SKM-1 treated with dmso at 0.1 percent for 144 hours (cell line): ENCODE measurements around the gene LIMS2.

Experiments
- DNase-seq: peaks from one replicate; lab custom pipeline; 2025; ENCODE audit not compliant: unreplicated experiment; lab: John Stamatoyannopoulos, UW

LIMS2 gene

DNA sequence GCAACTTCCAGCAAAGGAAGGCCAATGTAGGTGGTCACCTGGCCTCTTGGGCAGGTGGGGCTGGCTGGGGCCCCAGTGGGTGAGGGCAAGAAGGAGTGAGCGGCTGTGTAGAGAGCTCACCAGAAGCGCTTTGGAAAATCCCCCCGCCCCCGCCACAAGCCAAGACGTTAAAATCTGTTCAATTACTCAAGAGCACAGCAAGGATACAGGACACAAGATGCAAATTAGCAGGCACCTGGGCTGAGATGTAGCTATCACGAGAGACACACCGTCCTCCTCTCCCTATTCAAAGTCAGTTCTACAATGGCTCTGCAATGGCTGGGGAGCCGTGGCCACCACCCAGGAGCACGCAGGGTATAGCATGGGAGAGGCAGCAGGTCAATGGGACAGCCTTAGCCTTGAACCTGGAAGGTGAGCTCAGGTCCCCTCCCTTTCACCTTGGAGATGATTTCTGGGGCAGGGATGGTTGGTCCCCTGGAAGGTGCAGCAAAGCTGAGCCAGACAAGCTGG lies 67.9 kb downstream of the LIMS2 start:
- no peak for DNase-seq

DNA sequence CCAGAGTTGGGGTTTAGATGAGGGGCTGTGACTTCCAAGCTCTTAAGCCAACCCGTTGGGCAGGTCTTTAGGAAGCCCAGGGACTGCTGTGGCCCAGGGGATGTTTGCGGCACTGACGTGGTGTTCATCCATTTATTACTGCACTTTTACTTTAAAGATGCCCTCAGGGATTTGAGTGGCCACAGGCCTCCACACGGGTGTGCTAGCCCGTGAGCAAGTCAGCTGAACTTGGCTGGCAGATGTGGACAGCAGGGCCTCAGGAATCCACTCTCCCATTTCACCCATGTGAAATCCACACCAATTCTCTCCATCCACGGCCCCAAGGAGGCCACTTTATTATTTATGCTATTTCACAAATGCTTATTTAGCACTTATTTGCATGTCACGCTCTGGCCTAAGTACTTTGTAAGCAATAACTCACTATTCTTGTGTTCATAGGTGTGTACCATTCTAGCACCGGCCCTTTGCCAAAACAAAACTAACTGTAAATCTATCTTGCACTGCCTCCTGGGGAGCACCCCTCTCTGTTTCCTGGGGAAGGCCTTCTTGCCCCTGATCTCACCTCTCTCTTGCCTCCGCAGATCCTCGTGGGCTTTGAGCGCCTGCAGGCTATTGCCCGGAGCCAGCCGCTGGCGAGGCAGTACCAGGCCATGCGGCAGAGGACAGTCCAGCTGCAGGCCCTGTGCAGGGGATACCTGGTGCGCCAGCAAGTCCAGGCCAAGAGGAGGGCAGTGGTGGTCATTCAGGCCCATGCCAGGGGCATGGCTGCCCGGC lies 68.5 kb downstream of the LIMS2 start:
- DNase-seq: no peak

DNA sequence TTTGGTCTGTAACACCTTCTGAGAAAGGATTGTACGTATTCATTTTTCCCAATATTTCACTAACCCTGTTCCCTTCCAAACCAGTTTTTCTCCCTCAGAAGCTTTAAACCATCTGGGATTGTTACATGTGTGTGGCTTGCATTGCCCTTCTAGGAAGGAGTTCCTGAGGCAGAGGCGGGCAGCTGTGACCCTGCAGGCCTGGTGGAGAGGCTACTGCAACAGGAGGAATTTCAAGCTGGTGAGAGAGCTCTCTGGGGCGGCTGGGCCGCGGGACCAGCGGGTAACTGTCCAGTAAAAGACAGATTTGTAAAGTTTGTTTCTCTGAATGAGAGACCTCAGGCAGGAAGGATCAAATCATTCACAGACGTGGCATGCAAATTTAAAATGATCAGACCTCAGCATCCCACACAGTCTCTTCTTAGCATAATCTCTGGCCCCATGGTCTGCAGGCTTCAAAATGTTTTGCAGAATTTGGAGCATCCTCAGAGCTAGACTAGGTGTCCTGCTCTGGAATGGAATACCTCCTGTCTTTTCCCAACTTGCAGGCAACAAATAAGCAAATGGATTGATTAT lies 69.6 kb downstream of the LIMS2 start:
- DNase-seq: no peak

DNA sequence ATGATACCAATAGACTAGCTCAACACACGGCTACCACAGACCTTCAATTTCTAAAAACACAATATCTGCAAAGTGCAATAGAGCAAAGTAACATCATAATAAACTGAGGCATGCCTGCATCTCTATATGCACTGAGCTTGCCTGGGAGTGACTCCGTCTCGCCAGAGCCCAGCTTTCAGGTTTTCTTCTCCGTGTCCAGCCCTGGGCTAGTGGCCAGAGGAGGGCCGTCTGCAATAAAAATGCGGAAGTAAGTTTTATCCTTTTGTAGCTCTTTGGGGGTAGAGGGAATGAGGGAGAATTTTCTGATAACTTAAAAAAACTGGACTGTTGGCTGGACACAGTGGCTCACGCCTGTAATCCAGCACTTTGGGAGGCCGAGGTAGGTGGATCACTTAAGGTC lies 70.3 kb downstream of the LIMS2 start:
- no peak for DNase-seq

DNA sequence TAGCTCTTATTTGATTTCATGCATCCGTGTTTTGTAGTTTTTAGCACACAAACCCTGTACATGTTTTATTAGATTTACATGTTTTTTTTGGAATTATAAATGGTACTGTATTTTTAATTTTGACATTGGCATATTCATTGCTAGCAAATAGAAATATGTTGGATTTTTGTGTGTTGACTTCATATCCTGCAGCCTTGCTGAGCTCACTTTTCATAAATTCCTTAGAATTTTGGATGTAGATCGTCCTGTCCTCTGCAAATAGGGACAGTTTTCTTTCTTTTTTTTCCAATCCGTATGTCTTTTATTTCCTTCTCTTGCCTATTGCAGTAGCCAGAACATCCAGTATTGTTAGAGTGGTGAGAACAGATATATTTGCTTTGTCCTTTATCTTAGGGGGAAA lies 76.1 kb downstream of the LIMS2 start:
- DNase-seq: no peak

DNA sequence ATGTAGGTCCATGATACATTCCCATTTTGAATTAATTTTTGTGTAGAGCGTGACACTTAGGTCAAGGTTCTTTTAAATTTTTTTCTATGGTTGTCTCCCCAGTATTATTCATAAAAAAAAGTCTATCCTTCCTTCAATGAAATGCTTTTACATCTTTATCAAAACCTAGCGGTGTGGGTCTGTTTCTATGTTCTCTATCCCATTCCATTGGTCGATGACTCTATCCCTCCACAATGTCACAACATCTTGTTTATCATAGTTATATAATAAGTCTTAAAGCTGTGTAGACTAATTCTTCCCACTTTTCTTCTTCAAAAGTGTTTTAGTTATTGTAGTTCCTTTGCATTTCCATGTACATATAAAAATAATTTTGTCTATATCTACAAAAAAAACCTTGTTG lies 76.6 kb downstream of the LIMS2 start:
- DNase-seq: no peak

DNA sequence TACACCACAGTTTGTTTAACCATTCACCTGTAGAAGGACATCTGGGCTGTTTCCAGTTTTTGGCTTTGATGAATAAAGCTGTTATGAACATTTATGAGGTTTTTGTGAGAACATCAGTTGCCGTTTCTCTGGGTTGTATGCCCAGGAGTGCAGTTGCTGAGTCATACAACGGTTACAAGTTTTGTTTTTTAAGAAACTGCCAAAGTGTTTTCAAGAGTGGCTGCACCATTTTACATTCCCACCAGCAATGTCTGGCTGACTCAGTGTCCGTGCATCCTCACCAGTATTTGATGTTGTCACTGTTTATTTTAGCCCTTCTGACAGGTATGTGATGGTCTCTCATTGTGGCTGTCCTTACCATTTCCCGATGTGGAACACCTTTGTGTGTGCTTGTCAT lies 77.3 kb downstream of the LIMS2 start:
- DNase-seq: no peak

DNA sequence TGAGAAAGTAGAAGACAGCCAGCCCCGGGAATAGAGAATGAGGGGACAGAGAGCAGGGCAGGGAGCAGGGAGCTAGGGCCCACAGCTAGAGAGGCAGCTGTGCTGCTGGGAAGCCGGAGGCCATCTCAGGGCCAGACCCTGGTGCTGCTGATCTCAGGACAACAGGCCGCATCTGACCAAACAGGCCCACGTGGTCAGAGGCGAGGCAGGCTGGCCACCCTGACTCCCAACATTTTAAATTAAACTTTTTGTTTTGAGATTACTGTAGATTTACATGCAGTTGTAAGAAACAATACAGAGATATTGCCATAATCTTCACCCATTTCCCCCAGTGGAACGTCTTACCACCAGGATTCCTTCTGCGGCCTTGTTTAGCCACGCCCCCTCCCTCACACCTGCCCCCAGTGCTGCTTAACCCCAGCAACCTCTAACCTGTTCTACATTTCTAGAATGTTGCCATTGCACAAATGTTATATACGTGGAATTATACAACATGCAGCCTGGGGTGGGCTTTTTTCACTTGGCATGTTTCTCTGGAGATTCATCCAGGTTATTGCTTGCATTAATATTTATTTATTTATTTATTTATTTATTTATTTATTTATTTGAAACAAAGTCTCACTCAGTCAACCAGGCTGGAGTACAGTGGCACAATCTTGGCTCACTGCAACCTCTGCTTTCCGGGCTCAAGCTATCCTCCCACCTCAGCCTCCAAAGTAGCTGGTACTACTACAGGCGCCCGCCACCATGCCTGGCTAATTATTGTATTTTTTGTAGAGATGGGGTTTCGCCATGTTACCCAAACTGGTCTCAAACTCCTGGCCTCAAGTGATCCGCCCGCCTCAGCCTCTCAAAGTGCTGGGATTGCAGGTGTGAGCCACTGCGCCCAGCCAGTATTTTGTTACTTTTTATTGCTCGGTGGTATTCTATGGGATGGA lies 78.0 kb downstream of the LIMS2 start:
- no peak for DNase-seq

DNA sequence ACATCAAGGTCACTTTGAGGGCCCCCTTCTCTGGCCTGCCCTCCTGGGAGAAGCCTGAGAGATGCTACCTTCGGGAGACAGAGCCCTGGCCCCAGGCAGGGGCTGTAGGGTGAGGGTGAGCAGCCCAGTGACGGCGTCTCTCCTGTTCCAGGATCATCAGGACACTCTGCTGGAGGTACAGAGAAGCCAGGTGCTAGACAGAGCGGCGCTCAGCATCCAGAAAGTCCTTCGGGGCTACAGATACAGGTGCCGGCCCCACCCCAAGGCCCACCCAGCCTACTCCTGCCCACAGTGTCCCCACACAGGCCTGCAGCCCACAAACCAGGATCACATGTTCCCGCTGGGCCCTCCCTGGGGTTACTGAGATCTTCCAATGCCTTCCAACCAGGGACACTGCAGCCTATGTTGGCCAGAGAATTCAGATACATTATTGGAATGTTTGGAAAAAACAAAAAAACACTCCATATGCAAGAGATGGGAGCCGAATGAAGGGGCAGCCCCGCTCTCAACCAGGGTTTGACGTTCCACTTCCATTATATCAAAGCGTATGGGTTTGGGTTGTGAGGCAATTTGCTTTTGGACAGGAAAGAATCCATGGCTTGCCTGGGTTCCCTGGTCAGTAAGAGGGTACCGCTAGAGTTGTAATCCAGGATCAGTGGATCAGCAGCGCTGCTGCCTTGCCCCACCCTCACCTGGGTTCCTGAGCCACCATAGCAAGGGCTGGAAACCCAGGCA lies 78.9 kb downstream of the LIMS2 start:
- DNase-seq: no peak

DNA sequence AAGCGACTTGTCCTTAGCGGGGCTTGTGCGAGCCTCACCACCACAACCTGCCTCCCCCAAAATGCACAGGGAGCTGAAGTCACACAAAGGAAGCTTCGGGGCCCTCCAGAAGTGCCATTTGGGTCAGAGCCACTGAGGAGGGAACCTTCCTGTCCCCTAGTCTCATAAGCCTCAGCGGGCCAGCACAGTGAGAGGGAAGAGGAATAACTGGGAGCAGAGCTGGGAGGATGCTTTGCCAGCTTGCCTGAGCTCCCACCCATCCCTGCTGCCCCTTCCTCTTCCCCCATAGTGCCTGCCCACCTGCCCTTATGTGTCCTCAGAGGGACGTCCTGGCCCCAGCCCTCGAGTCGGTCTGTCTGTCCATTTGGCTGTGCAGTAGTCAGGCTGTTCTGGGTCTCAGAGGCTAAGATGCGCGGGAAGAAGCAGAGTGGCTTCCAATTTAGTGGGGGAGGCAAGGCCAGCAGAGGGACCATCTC lies 81.2 kb downstream of the LIMS2 start:
- DNase-seq: no peak

DNA sequence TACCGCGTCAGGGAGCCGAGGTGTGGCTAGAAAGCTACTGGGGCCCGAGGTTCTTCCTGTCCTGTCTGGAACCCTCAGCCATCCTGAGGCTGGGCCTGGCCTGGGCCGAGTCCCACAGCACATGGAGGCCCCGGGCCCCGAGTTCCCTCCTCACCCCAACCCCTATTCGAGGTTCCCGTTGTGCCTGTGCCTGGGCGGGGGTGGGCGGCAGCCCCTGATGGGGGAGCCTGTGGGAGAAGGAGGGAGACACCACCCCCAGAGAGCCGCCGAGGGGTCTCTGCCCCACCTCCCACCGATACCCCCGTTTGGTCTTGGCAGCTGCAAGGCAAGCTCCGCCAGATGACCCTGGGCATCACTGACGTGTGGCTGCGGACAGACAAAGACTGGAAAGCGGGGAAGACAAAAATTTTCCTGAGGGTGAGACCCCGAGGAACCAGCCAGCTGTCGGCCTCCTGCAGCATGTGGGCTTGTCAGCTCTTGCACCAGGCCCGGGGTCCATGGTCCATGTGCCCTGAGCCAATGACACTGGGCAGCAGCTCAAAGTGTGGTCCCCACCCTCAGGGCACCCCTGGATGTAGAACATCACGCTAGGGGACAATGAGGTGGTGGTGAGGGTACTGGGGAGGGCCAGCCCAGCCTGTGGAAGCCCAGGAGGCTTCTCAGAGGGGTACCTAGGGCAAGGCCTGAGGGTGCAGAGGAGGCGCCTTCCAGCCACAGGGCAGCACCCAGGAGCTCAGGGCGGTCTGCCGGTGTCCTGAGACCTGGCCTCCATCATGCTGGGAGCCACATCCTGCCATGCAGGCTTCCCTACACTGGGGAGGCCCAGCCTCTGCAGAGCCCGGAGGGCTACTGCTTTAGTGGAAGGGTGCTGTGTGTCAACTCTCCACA lies 81.9 kb downstream of the LIMS2 start:
- DNase-seq: no peak

DNA sequence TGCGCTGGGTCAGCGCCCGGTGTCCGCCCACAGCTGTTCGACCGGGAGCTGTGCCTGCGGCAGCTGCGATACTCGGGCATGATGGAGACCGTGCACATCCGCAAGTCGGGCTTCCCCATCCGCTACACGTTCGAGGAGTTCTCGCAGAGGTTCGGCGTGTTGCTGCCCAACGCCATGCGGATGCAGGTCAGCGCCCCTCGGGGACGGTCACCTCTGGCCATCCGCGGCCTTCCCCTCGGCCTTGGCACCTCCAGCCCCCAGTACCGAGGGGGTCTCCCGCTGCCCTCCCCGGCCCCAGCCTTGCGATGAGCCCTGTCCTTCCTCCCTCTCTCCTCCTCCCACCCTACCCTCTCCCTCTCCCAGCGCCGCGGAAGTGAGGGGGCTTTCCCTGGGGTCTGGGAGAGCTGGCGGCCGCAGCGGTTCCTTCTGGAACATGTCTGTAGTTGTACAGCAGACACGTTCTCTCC lies 82.5 kb downstream of the LIMS2 start:
- DNase-seq: no peak

DNA sequence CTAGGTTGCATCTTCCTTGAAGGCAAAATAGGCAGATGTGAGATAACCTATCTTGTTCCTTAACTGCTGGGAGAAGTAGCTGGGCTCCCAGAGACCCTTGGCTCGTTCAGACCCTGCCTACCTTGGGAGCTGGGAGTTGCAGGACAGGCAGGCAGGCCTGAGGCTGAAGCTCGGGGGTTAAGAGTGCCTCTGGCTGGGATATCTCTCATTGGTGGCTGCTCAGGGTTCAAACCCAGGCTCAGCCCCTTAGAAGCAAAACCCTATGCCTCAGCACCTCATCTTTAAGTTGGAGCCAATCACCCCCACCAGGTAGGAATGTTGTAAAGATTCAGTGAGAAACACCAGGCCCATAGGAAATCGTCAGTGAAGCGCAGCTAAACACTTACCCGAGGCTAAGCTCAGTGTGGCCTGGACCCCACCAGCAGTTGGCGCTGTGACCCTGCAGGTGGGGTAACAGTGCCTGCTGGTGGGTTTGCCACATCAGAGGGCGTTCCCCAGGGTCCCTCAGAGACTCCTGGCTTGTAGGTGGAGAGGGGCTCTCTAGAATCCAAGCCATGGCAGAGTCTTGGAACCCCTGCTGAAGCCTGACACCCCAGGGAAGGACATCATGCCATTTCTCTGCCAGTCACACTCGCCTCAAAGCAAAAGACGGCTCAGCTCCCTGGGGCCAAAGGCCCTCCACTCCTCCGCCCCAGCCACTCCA lies 84.0 kb downstream of the LIMS2 start:
- DNase-seq: peak; percentile 20

DNA sequence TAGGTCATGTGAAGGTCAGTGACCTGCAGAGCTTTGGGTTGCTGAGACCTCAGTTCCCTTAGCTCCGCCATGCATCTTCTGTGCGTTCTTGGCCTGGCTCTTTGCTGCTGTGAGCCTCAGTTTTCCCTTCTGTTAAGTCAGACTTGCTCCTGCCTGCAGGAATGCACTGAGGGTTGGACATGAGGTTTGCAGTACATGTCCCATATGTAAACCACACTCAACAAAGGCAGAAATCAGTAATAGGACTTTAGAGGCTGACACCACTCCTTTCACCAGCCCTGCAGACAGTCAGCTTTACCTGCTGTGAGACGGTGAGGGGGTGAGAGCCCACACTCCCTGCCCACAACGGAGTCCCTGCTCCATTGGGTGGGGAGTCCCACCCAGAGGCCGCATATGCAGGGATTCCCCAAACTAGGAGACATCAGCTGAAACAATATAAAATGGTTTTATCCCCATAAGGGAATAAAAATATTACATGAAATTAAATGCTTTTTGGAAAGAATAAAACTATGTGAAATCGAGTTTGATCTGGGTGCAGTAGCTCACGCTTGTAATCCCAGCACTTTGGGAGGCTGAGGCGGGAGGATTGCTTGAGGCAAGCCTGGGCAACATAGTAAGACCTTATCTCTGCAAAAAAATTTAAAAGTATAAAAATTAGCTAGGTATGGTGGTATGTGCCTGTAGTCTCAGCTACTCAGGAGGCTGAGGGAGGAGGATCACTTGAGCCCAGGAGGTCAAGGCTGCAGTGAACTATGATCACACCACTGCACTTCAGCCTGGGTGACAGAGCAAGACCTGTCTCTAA lies 84.7 kb downstream of the LIMS2 start:
- no peak for DNase-seq

DNA sequence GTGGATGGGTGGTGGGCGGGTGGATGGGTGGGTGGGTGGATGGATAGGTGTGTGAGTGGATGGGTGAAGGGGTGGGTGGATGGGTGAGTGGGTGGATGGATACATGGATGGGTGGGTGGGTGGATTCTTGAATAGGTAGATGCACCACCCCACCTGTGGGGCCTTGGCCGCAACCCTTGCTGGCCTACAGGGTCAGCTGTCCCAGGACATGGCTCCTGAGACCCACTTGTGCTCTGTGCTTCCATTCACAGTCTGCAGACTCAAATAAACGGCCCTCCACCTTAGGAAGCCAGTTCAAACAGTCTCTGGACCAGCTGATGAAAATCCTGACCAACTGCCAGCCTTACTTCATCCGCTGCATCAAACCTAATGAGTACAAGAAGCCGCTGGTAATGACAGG lies 85.5 kb downstream of the LIMS2 start:
- no peak for DNase-seq

DNA sequence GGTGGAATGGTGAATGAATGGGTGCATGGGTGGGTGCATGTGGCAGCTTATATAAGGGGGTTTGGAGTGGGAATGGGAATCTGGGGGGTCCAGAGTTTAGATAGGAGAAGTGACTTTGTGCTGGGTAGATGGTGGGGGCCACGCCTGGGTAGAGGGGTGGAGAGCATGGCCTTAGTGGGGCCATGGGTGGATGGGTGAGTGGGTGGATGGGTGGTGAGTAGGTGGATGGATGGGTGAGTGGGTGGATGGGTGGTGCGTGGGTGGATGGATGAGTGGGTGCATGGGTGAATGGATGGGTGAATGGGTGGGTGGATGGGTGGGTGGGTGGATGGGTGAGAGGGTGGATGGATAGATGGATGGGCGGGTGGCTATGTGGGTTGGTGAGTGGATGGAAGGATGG lies 86.0 kb downstream of the LIMS2 start:
- no peak for DNase-seq
